Adrenal gland (tissue), 12 donors: Measurements from ENCODE around the gene EFCAB8. TPM values are rescaled to one million over a fixed set of nuclear protein-coding genes. Genes with fewer than 3 reads are reported as not detected.

Experiments used
- DNase-seq, 7 donors: peaks; one replicate each; pipeline ENCODE4 v3.0.0-alpha.2; 2019 to 2020
- H3K27ac ChIP-seq, 5 donors: fragments of 200-600 bp; sonication (generic) in 4 of 5; 1 replicate in 3 of 5; 2 replicates in 2 of 5; pipeline versions ENCODE4 v1.5.1 to v1.8.0; 2016 to 2020; ENCODE audit warnings: mild to moderate bottlenecking in 1 of 5
- H3K27me3 ChIP-seq: fragments of 200-600 bp; 2 replicates; pipeline ENCODE4 v1.8.0; 2021
- H3K36me3 ChIP-seq, 2 donors: fragments of 200-600 bp; replicated peaks in 1 of 2; 1 replicate in 1 of 2; 2 replicates in 1 of 2; pipeline versions ENCODE4 v1.5.1 to v1.8.0; 2018 to 2022
- H3K4me1 ChIP-seq, 2 donors: fragments of 200-600 bp; replicated peaks in 1 of 2; 1 replicate in 1 of 2; 2 replicates in 1 of 2; pipeline versions ENCODE4 v1.5.1 to v1.8.0; 2018 to 2021
- H3K4me3 ChIP-seq, 4 donors: fragments of 200-600 bp; sonication (generic) in 3 of 4; one replicate each; pipeline ENCODE4 v1.5.1; 2016 to 2018
- H3K9me3 ChIP-seq, 3 donors: fragments of 200-600 bp; sonication (generic) in 1 of 3; replicated peaks in 1 of 3; 1 replicate in 2 of 3; 2 replicates in 1 of 3; pipeline versions ENCODE4 v1.5.1 to v1.8.0; 2016 to 2021
- CTCF ChIP-seq, 6 experiments: fragments of 450-650 bp in 4 of 6; fragments of 200-600 bp in 2 of 6; sonication (generic) in 1 of 6; IDR thresholded peaks; 1 replicate in 5 of 6; 2 replicates in 1 of 6; pipeline versions ENCODE4 v1.5.1 to v1.8.0; 2016 to 2021; ENCODE audit warnings: antibody characterized with exemption in 6 of 6, mild to moderate bottlenecking in 2 of 6, moderate library complexity in 1 of 6
- POLR2A ChIP-seq, 2 donors: fragments of 450-650 bp; IDR thresholded peaks; one replicate each; pipeline ENCODE4 v1.6.1; 2017; ENCODE audit warnings: antibody characterized with exemption in 2 of 2, mild to moderate bottlenecking in 2 of 2, moderate library complexity in 1 of 2
- WGBS, 4 donors: extraction: QIAGEN DNeasy Blood & Tissue Kit in 2 of 4; methylation state at CpG; one replicate each; pipeline versions ENCODE4 v1.1.5 to v1.1.7; 2013 to 2017; 5-methylcytosine and 5-hydroxymethylcytosine counted together
- intact Hi-C, 2 donors: fragments of 100-400 bp; cut with DNase I; formaldehyde crosslinking; loops; one replicate each; pipeline versions ENCODE4 v1.14.1 to v1.15.0; 2022 to 2023
- polyA plus RNA-seq, 3 donors: library from polyadenylated mRNA; stranded (reverse); fragments of 200-250 nt in 2 of 3; fragments of 350-450 nt in 1 of 3; fragmentation: Illumina TruSeq in 1 of 3; extraction: RNeasy Lipid Tissue Mini Kit (QIAGEN cat#74804) in 1 of 3; gene quantifications; one replicate each; pipeline ENCODE4 v1.2.3, GENCODE V29; 2013 to 2014
- total RNA-seq, 9 donors: library from RNA; depleted of rRNA in 4 of 9; stranded (reverse); fragments of >200 nt in 4 of 9; fragments of 120-200 nt in 1 of 9; fragmentation: NEBNext Ultra II Directional in 1 of 9; extraction: Animal tissue kit (Norgen Biotek cat#: 25700) in 1 of 9; gene quantifications; one replicate each; pipeline versions ENCODE4 v1.1.0 to v1.2.4, GENCODE V29; 2013 to 2023
- donor health status: healthy with polysubstance abuse.
- donor health status: Bipolar disorder and iron deficiency.
- donor health status: DM: yes; HTN: yes; CAD: no.
- donor health status: DM: no; HTN: no; CAD: no.
- donor health status: DM: no; HTN: no; CAD: no.
- donor health status: DM: yes; HTN: yes; CAD: no.

The EFCAB8 gene
- total and polyA plus RNA-seq, 12 donors: 0.03 to 0.40 (median 0.06) TPM; not detected in 8

- H3K4me3 ChIP-seq: no peak overlapping the region
- intact Hi-C loops: no loop called here
- TF ChIP-seq CTCF (IDR thresholded peaks at IDR 0.05) (no peak), POLR2A (IDR thresholded peaks at IDR 0.05) (no peak)
- H3K27me3 ChIP-seq: no peaks in the 10 kb centered on the region
- no peak overlapping the region for H3K27ac ChIP-seq
- no peaks in the 10 kb centered on the region for H3K9me3 ChIP-seq
- DNase-seq: no peak
- WGBS, 4 donors: 92 to 95% (median 93%) methylated on average over 6 of the region's 6 CpGs
- no peaks in the 10 kb centered on the region for H3K4me1 ChIP-seq
- H3K36me3 ChIP-seq: peaks cover 0 to 45% of the 10 kb centered on the region in 2 donors
These were observed 9.9 kb upstream of the EFCAB8 start for GRCh38 chr20:32848846-32849245.

- TF ChIP-seq POLR2A (IDR thresholded peaks at IDR 0.05): no peak
- TF ChIP-seq CTCF (IDR thresholded peaks at IDR 0.05): no peak
- Histone ChIP-seq H3K27ac (no peak overlapping the region), H3K27me3 (no peaks in the 10 kb centered on the region), H3K36me3 (peaks cover 0 to 45% of the 10 kb centered on the region in 2 donors), H3K9me3 (no peaks in the 10 kb centered on the region), H3K4me3 (no peak overlapping the region), H3K4me1 (no peaks in the 10 kb centered on the region)
- intact Hi-C loops: no loop called here
- WGBS, 4 donors: 71 to 79% (median 75%) methylated on average over 6 of the region's 6 CpGs
- peak in 2 of 7 donors; percentile 18 to 22 for DNase-seq
These were observed 9.1 kb upstream of the EFCAB8 start for GRCh38 chr20:32849577-32849976.

- intact Hi-C loops: no loop called here
- Histone ChIP-seq H3K4me3 (no peak overlapping the region), H3K27me3 (no peaks in the 10 kb centered on the region), H3K9me3 (no peaks in the 10 kb centered on the region), H3K4me1 (peaks cover 0 to 4% of the 10 kb centered on the region in 2 donors), H3K27ac (no peak overlapping the region), H3K36me3 (peaks cover 0 to 8% of the 10 kb centered on the region in 2 donors)
- TF ChIP-seq CTCF (IDR thresholded peaks at IDR 0.05): no peak
- no peak for TF ChIP-seq POLR2A (IDR thresholded peaks at IDR 0.05)
- no peak for DNase-seq
- 80 to 86% (median 84%) methylated on average over 7 of the region's 7 CpGs for WGBS, 4 donors
These were observed 3.3 kb upstream of the EFCAB8 start for GRCh38 chr20:32855387-32855786.

GRCh38 chr20:32858189-32858588 is 534 bp upstream of the EFCAB8 start:
- no peak for TF ChIP-seq CTCF (IDR thresholded peaks at IDR 0.05)
- TF ChIP-seq POLR2A (IDR thresholded peaks at IDR 0.05): no peak
- H3K36me3 ChIP-seq: no peaks in the 10 kb centered on the region
- H3K27ac ChIP-seq: no peak overlapping the region
- no peaks in the 10 kb centered on the region for H3K9me3 ChIP-seq
- intact Hi-C loops: no loop called here
- DNase-seq: no peak
- H3K4me1 ChIP-seq: peaks cover 0 to 4% of the 10 kb centered on the region in 2 donors
- no peak overlapping the region for H3K4me3 ChIP-seq
- no peaks in the 10 kb centered on the region for H3K27me3 ChIP-seq
- WGBS, 4 donors: 90 to 100% (median 91%) methylated on average over 2 of the region's 2 CpGs
